ENCODE data around the gene CEP128.

- TF ChIP-seq, protein P1, sequence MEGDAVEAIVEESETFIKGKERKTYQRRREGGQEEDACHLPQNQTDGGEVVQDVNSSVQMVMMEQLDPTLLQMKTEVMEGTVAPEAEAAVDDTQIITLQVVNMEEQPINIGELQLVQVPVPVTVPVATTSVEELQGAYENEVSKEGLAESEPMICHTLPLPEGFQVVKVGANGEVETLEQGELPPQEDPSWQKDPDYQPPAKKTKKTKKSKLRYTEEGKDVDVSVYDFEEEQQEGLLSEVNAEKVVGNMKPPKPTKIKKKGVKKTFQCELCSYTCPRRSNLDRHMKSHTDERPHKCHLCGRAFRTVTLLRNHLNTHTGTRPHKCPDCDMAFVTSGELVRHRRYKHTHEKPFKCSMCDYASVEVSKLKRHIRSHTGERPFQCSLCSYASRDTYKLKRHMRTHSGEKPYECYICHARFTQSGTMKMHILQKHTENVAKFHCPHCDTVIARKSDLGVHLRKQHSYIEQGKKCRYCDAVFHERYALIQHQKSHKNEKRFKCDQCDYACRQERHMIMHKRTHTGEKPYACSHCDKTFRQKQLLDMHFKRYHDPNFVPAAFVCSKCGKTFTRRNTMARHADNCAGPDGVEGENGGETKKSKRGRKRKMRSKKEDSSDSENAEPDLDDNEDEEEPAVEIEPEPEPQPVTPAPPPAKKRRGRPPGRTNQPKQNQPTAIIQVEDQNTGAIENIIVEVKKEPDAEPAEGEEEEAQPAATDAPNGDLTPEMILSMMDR (IDR thresholded peaks at IDR 0.05; ENCODE audit: borderline replicate concordance, extremely low read depth, low read length, poor library complexity, severe bottlenecking), result no peak
- no peak for TF ChIP-seq EZH2 (IDR thresholded peaks at IDR 0.05; ENCODE audit: borderline replicate concordance, low read depth, low read length, severe bottlenecking)
Measured at GRCh38 chr14:80776657-80777056, 164.9 kb downstream of the CEP128 start.

Data from DND-41 (cell line).